ENCODE measurements around the gene RNF151. TPM values are rescaled to one million over a fixed set of nuclear protein-coding genes. Genes with fewer than 3 reads are reported as not detected.

The RNF151 gene
- total RNA-seq, 5 donors from 2014 or later (not counting 1 experiment from before 2014, with no cell fraction given): 0.38 to 0.66 (median 0.44) TPM; not detected in 2

DNA sequence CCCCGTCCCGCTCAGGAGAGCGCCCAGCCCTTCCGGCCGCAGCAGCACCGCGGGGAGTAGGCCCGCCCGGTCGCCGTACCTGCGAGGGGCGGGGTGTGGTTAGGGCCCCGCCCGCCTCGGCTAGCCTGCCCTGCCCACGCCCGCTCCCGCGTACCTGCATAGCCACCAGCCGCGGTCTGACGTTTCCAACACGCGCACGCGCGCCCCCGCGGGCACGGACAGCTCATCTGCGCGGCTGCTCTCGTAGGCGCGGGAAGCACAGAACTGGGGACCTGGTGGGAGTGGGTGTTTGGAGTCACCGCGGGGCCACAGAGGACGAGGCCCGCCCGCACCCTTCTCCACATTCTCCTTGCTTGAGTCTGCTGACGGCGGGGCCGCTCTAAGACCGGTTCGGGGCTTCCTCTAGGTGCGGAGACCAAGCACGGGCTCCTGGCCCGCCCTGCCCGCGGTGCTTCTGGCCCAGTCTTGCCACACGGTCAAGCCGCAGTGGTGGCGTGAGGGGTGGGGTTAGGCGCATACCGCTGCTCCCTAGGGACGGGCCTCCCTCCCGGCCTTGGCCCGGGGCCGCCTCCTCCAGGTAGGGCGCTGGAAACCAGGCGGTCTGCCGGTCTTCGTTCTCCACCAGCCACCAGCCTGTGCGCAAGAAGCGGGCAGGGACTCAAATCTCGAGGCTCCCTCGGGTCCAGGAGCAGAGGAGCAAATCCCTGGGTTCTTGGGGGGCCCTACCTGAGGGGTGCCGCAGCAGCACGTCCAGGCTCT lies 12.8 kb downstream of the RNF151 start:
- Mint-ChIP-seq H3K27ac (no peak overlapping the region), H3K4me1 (peaks cover 7 to 11% (median 10%) of the 10 kb centered on the region in 3 donors), H3K9me3 (no peaks in the 10 kb centered on the region), H3K36me3 (peaks cover 18% of the 10 kb centered on the region), H3K27me3 (peaks cover 0 to 32% of the 10 kb centered on the region in 2 donors), H3K4me3 (no peak overlapping the region)
- H3K27ac ChIP-seq (ENCODE audit: low read length): no peak overlapping the region
- no peaks in the 10 kb centered on the region for H3K9me3 ChIP-seq
- H3K27me3 ChIP-seq (replicated peaks in 1 of 2; ENCODE audit: control insufficient read depth in 2 of 2, extremely low read depth in 1 of 2, insufficient read depth in 2 of 2, low read length in 1 of 2): peaks cover 0 to 83% of the 10 kb centered on the region in 2 experiments
- ChIA-PET CTCF (no interaction called here), POLR2A (no interaction called here)
- peaks cover 0 to 29% of the 10 kb centered on the region in 2 experiments for H3K4me1 ChIP-seq (ENCODE audit: control insufficient read depth in 1 of 2, extremely low read depth in 1 of 2, insufficient read depth in 2 of 2, low read length in 2 of 2)
- 54% methylated on average over 51 of the region's 70 CpGs for WGBS (ENCODE audit: insufficient coverage)
- ATAC-seq (replicated peaks in 1 of 4) (peak in 1 of 4 experiments; percentile 4), DNase-seq (peak in 3 of 35 experiments; percentile 29 to 31 (median 30))
- no peak overlapping the region for H3K4me3 ChIP-seq (ENCODE audit: control insufficient read depth in 1 of 2, extremely low read depth in 1 of 2, low read length in 1 of 2)
- H3K36me3 ChIP-seq (ENCODE audit: control insufficient read depth in 2 of 2, extremely low read depth in 1 of 2, insufficient read depth in 1 of 2, low read length in 1 of 2): peaks cover 15 to 33% of the 10 kb centered on the region in 2 donors

- POLR2A ChIA-PET: no interaction called here
- Histone ChIP-seq H3K36me3 (ENCODE audit: control insufficient read depth in 2 of 2, extremely low read depth in 1 of 2, insufficient read depth in 1 of 2, low read length in 1 of 2) (peaks cover 11 to 27% of the 10 kb centered on the region in 2 donors), H3K27ac (ENCODE audit: low read length) (no peak overlapping the region), H3K9me3 (no peaks in the 10 kb centered on the region), H3K27me3 (replicated peaks in 1 of 2; ENCODE audit: control insufficient read depth in 2 of 2, extremely low read depth in 1 of 2, insufficient read depth in 2 of 2, low read length in 1 of 2) (peaks cover 0 to 75% of the 10 kb centered on the region in 2 experiments), H3K4me3 (ENCODE audit: control insufficient read depth in 1 of 2, extremely low read depth in 1 of 2, low read length in 1 of 2) (no peak overlapping the region), H3K4me1 (ENCODE audit: control insufficient read depth in 1 of 2, extremely low read depth in 1 of 2, insufficient read depth in 2 of 2, low read length in 2 of 2) (peaks cover 0 to 37% of the 10 kb centered on the region in 2 experiments)
- H3K9me3 Mint-ChIP-seq: no peaks in the 10 kb centered on the region
- H3K27me3 Mint-ChIP-seq: peaks cover 0 to 32% of the 10 kb centered on the region in 2 donors
- H3K36me3 Mint-ChIP-seq: peaks cover 12% of the 10 kb centered on the region
- peaks cover 10 to 18% (median 14%) of the 10 kb centered on the region in 3 donors for H3K4me1 Mint-ChIP-seq
- no peak for DNase-seq
- H3K27ac Mint-ChIP-seq: no peak overlapping the region
- no peak for ATAC-seq (replicated peaks in 1 of 4)
- 12% methylated on average over 47 of the region's 53 CpGs for WGBS (ENCODE audit: insufficient coverage)
- no peak overlapping the region for H3K4me3 Mint-ChIP-seq
- CTCF ChIA-PET: no interaction called here
These were observed 13.5 kb downstream of the RNF151 start for GRCh38 chr16:1980030-1980769.

GRCh38 chr16:1980770-1981087 lies 14.1 kb downstream of the RNF151 start:
- DNase-seq (no peak), ATAC-seq (replicated peaks in 1 of 4) (no peak)
- H3K4me1 ChIP-seq (ENCODE audit: control insufficient read depth in 1 of 2, extremely low read depth in 1 of 2, insufficient read depth in 2 of 2, low read length in 2 of 2): peaks cover 0 to 41% of the 10 kb centered on the region in 2 experiments
- POLR2A ChIA-PET: no interaction called here
- Mint-ChIP-seq H3K27me3 (peaks cover 0 to 32% of the 10 kb centered on the region in 2 donors), H3K27ac (no peak overlapping the region), H3K4me3 (no peak overlapping the region), H3K9me3 (no peaks in the 10 kb centered on the region), H3K36me3 (peaks cover 11% of the 10 kb centered on the region), H3K4me1 (peaks cover 10 to 19% (median 15%) of the 10 kb centered on the region in 3 donors)
- no peak overlapping the region for H3K4me3 ChIP-seq (ENCODE audit: control insufficient read depth in 1 of 2, extremely low read depth in 1 of 2, low read length in 1 of 2)
- H3K9me3 ChIP-seq: no peaks in the 10 kb centered on the region
- H3K36me3 ChIP-seq (ENCODE audit: control insufficient read depth in 2 of 2, extremely low read depth in 1 of 2, insufficient read depth in 1 of 2, low read length in 1 of 2): peaks cover 12 to 22% of the 10 kb centered on the region in 2 donors
- no peak overlapping the region for H3K27ac ChIP-seq (ENCODE audit: low read length)
- CTCF ChIA-PET: no interaction called here
- peaks cover 0 to 70% of the 10 kb centered on the region in 2 experiments for H3K27me3 ChIP-seq (replicated peaks in 1 of 2; ENCODE audit: control insufficient read depth in 2 of 2, extremely low read depth in 1 of 2, insufficient read depth in 2 of 2, low read length in 1 of 2)
- 25% methylated on average over 12 of the region's 16 CpGs for WGBS (ENCODE audit: insufficient coverage)

- Mint-ChIP-seq H3K9me3 (no peaks in the 10 kb centered on the region), H3K36me3 (peaks cover 7% of the 10 kb centered on the region), H3K4me3 (peak within 1 kb of the TSS in 2 of 3 donors; percentile 82 to 83), H3K4me1 (peaks cover 10 to 19% (median 15%) of the 10 kb centered on the region in 3 donors), H3K27me3 (peaks cover 0 to 28% of the 10 kb centered on the region in 2 donors), H3K27ac (no peak within 1 kb of the TSS)
- ATAC-seq (replicated peaks in 1 of 4) (peak in 1 of 4 experiments; percentile 30), DNase-seq (peak in 1 of 35 experiments; percentile 48)
- ChIA-PET CTCF (no interaction called here), POLR2A (no interaction called here)
- peaks cover 8 to 22% of the 10 kb centered on the region in 2 donors for H3K36me3 ChIP-seq (ENCODE audit: control insufficient read depth in 2 of 2, extremely low read depth in 1 of 2, insufficient read depth in 1 of 2, low read length in 1 of 2)
- H3K27ac ChIP-seq (ENCODE audit: low read length): no peak within 1 kb of the TSS
- WGBS (ENCODE audit: insufficient coverage): no CpG with 5 or more reads among the region's 6 CpGs
- H3K27me3 ChIP-seq (replicated peaks in 1 of 2; ENCODE audit: control insufficient read depth in 2 of 2, extremely low read depth in 1 of 2, insufficient read depth in 2 of 2, low read length in 1 of 2): peaks cover 0 to 63% of the 10 kb centered on the region in 2 experiments
- H3K4me1 ChIP-seq (ENCODE audit: control insufficient read depth in 1 of 2, extremely low read depth in 1 of 2, insufficient read depth in 2 of 2, low read length in 2 of 2): peaks cover 0 to 41% of the 10 kb centered on the region in 2 experiments
- H3K4me3 ChIP-seq (ENCODE audit: control insufficient read depth in 1 of 2, extremely low read depth in 1 of 2, low read length in 1 of 2): no peak within 1 kb of the TSS
- H3K9me3 ChIP-seq: no peaks in the 10 kb centered on the region
These were observed 14.8 kb downstream of the RNF151 start, which contains the start of gene NOXO1 for GRCh38 chr16:1981398-1981836. Gene NOXO1 (minus strand): TSS chr16:1981469. CDS start chr16:1981179, 290 bp downstream.

- Mint-ChIP-seq H3K27ac (no peak overlapping the region), H3K4me3 (peak overlapping the region in 2 of 3 donors; percentile 82 to 83), H3K27me3 (peaks cover 0 to 28% of the 10 kb centered on the region in 2 donors), H3K4me1 (peaks cover 10 to 20% (median 15%) of the 10 kb centered on the region in 3 donors), H3K9me3 (no peaks in the 10 kb centered on the region), H3K36me3 (peaks cover 10% of the 10 kb centered on the region)
- peaks cover 0 to 57% of the 10 kb centered on the region in 2 experiments for H3K27me3 ChIP-seq (replicated peaks in 1 of 2; ENCODE audit: control insufficient read depth in 2 of 2, extremely low read depth in 1 of 2, insufficient read depth in 2 of 2, low read length in 1 of 2)
- H3K27ac ChIP-seq (ENCODE audit: low read length): no peak overlapping the region
- H3K4me3 ChIP-seq (ENCODE audit: control insufficient read depth in 1 of 2, extremely low read depth in 1 of 2, low read length in 1 of 2): no peak overlapping the region
- no peaks in the 10 kb centered on the region for H3K9me3 ChIP-seq
- DNase-seq (no peak), ATAC-seq (replicated peaks in 1 of 4) (no peak)
- H3K4me1 ChIP-seq (ENCODE audit: control insufficient read depth in 1 of 2, extremely low read depth in 1 of 2, insufficient read depth in 2 of 2, low read length in 2 of 2): peaks cover 0 to 41% of the 10 kb centered on the region in 2 experiments
- ChIA-PET POLR2A (no interaction called here), CTCF (no interaction called here)
- peaks cover 8 to 16% of the 10 kb centered on the region in 2 donors for H3K36me3 ChIP-seq (ENCODE audit: control insufficient read depth in 2 of 2, extremely low read depth in 1 of 2, insufficient read depth in 1 of 2, low read length in 1 of 2)
- 59% methylated on average over 4 of the region's 5 CpGs for WGBS (ENCODE audit: insufficient coverage)
These were observed 15.4 kb downstream of the RNF151 start for GRCh38 chr16:1982013-1982433.

DNA sequence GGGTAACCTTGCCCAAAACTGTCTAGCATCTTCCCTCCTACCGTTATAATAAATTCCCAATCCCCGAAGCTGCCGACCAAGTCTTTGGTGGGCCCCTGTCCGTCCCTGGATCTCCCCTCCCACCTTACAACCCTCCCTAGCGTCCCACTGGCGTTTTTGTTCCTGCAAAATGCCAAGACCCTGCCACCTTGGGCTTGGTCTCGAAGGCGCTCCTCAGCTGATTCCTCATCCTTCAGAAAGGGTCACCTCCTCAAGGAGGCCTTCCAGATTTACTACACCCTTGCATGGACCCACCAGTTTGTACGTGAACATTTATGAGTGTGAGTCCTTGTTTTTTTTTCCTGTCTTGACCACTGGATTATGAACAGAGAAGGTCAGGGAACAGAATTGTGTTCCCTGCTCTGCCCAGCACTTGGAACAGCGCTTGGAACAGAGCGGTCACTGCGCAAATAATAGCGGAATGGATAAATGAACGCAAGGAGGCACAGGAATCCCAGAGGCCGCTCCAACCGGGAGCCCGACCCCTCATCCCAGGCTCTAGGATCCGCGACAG lies 16.4 kb downstream of the RNF151 start:
- H3K36me3 ChIP-seq (ENCODE audit: control insufficient read depth in 2 of 2, extremely low read depth in 1 of 2, insufficient read depth in 1 of 2, low read length in 1 of 2): peaks cover 7 to 8% of the 10 kb centered on the region in 2 donors
- WGBS (ENCODE audit: insufficient coverage): 20% methylated on average over 17 of the region's 19 CpGs
- H3K27me3 ChIP-seq (replicated peaks in 1 of 2; ENCODE audit: control insufficient read depth in 2 of 2, extremely low read depth in 1 of 2, insufficient read depth in 2 of 2, low read length in 1 of 2): peaks cover 0 to 51% of the 10 kb centered on the region in 2 experiments
- Mint-ChIP-seq H3K4me3 (peak overlapping the region; percentile 68 to 83 (median 82)), H3K9me3 (no peaks in the 10 kb centered on the region), H3K4me1 (peaks cover 10 to 20% (median 15%) of the 10 kb centered on the region in 3 donors), H3K27ac (peak overlapping the region in 1 of 2 donors; percentile 28), H3K27me3 (peaks cover 0 to 30% of the 10 kb centered on the region in 2 donors), H3K36me3 (peaks cover 5% of the 10 kb centered on the region)
- H3K27ac ChIP-seq (ENCODE audit: low read length): no peak overlapping the region
- DNase-seq (no peak), ATAC-seq (replicated peaks in 1 of 4) (no peak)
- CTCF ChIA-PET: no interaction called here
- no peaks in the 10 kb centered on the region for H3K9me3 ChIP-seq
- H3K4me1 ChIP-seq (ENCODE audit: control insufficient read depth in 1 of 2, extremely low read depth in 1 of 2, insufficient read depth in 2 of 2, low read length in 2 of 2): peaks cover 0 to 41% of the 10 kb centered on the region in 2 experiments
- peak overlapping the region; percentile 59 to 72 for H3K4me3 ChIP-seq (ENCODE audit: control insufficient read depth in 1 of 2, extremely low read depth in 1 of 2, low read length in 1 of 2)
- POLR2A ChIA-PET: no interaction called here
